ENCODE measurements around the gene UMAD1.

Gene UMAD1

GRCh38 chr7:7795630-7796121, 155.1 kb downstream of the UMAD1 start:
- TF ChIP-seq CTCF (IDR thresholded peaks at IDR 0.05), result no peak

GRCh38 chr7:7798510-7798909, 158.0 kb downstream of the UMAD1 start:
- no peak for TF ChIP-seq CTCF (IDR thresholded peaks at IDR 0.05)

GRCh38 chr7:7799138-7799537, 158.6 kb downstream of the UMAD1 start:
- TF ChIP-seq CTCF (IDR thresholded peaks at IDR 0.05), result no peak

GRCh38 chr7:7802531-7802930, 162.0 kb downstream of the UMAD1 start:
- no peak for TF ChIP-seq CTCF (IDR thresholded peaks at IDR 0.05)

- TF ChIP-seq CTCF (IDR thresholded peaks at IDR 0.05), result no peak
These were observed 163.2 kb downstream of the UMAD1 start for GRCh38 chr7:7803715-7804178.

- TF ChIP-seq CTCF (IDR thresholded peaks at IDR 0.05), result no peak
These were observed 165.1 kb downstream of the UMAD1 start for GRCh38 chr7:7805511-7806153.

- TF ChIP-seq CTCF (IDR thresholded peaks at IDR 0.05), result no peak
These were observed 167.6 kb downstream of the UMAD1 start for GRCh38 chr7:7808156-7808555.

GRCh38 chr7:7808626-7809025, 168.1 kb downstream of the UMAD1 start:
- TF ChIP-seq CTCF (IDR thresholded peaks at IDR 0.05), result no peak
